Right lobe of liver (tissue), 6 donors: ENCODE measurements around the gene MKRN1. TPM values are rescaled to one million over a fixed set of nuclear protein-coding genes. Genes with fewer than 3 reads are reported as not detected.

Source experiments
- ATAC-seq, 4 donors: fragments of 200-7000 bp; cut with Tn5 transposase; one replicate each; pipeline ENCODE4 v1.9.1; 2020; ENCODE audit warnings: mild to moderate bottlenecking in 4 of 4, moderate library complexity in 4 of 4
- DNase-seq, 3 donors: peaks; one replicate each; pipeline ENCODE4 v3.0.0-alpha.2; 2020
- H3K27ac ChIP-seq, 3 donors: fragments of 200-600 bp; one replicate each; pipeline ENCODE4 v1.8.0; 2022
- H3K27me3 ChIP-seq, 2 donors: fragments of 200-600 bp; one replicate each; pipeline ENCODE4 v1.8.0; 2022
- H3K36me3 ChIP-seq, 4 donors: fragments of 200-600 bp; sonication (generic) in 1 of 4; one replicate each; pipeline versions ENCODE4 v1.5.1 to v1.8.0; 2017 to 2022; ENCODE audit warnings: control low read depth in 1 of 4
- H3K4me1 ChIP-seq, 4 donors: fragments of 200-600 bp; sonication (generic) in 1 of 4; one replicate each; pipeline versions ENCODE4 v1.5.1 to v1.8.0; 2017 to 2022; ENCODE audit warnings: control low read depth in 1 of 4
- H3K4me3 ChIP-seq, 3 donors: fragments of 200-600 bp; one replicate each; pipeline ENCODE4 v1.8.0; 2022
- H3K9me3 ChIP-seq, 4 donors: fragments of 200-600 bp; sonication (generic) in 1 of 4; one replicate each; pipeline versions ENCODE4 v1.5.1 to v1.8.0; 2017 to 2022; ENCODE audit warnings: control low read depth in 1 of 4
- CTCF ChIP-seq, 4 donors: fragments of 200-600 bp in 3 of 4; fragments of 450-650 bp in 1 of 4; IDR thresholded peaks; one replicate each; pipeline versions ENCODE4 v1.5.1 to v1.8.0; 2016 to 2022; ENCODE audit warnings: antibody characterized with exemption in 4 of 4, mild to moderate bottlenecking in 2 of 4
- POLR2A ChIP-seq: fragments of 450-650 bp; IDR thresholded peaks from one replicate; pipeline ENCODE4 v1.6.1; 2017; ENCODE audit warnings: antibody characterized with exemption, mild to moderate bottlenecking
- WGBS: methylation state at CpG from one replicate; pipeline ENCODE4 v1.1.6; 2018; ENCODE audit warnings: low coverage, low lambda C conversion rate; ENCODE audit not compliant: insufficient coverage; ENCODE audit errors: missing lambda C conversion rate; 5-methylcytosine and 5-hydroxymethylcytosine counted together
- intact Hi-C, 2 donors: fragments of 100-400 bp; cut with DNase I; formaldehyde crosslinking; loops; one replicate each; pipeline versions ENCODE4 v1.11.2 to v1.14.1; 2022
- total RNA-seq, 6 experiments: library from RNA; depleted of rRNA in 2 of 6; stranded (reverse); fragments of >200 nt in 2 of 6; fragmentation: NEBNext Ultra II Directional in 3 of 6; extraction: Animal tissue kit (Norgen Biotek cat#: 25700) in 3 of 6; gene quantifications; one replicate each; pipeline versions ENCODE4 v1.1.0 to v1.2.4, GENCODE V29; 2016 to 2023
- donor health status: DM: no; HTN: yes; CAD: no.
- donor health status: DM: no; HTN: no; CAD: no.
- donor health status: DM: no; HTN: no; CAD: no.
- donor health status: DM: no; HTN: yes; CAD: no.
- donor health status: DM: no; HTN: yes; CAD: no.

Gene MKRN1
- total RNA-seq, 6 experiments from 2014 or later: 27.0 to 49.3 (median 32.8) TPM

- Histone ChIP-seq H3K27ac (no peak overlapping the region), H3K36me3 (no peaks in the 10 kb centered on the region), H3K27me3 (no peaks in the 10 kb centered on the region), H3K4me3 (no peak overlapping the region), H3K9me3 (no peaks in the 10 kb centered on the region), H3K4me1 (no peaks in the 10 kb centered on the region)
- TF ChIP-seq POLR2A (no peak), CTCF (IDR thresholded peaks at IDR 0.05) (no peak)
- DNase-seq (no peak), ATAC-seq (peak in 1 of 4 donors; percentile 31)
- intact Hi-C loops: no loop called here
- 29% methylated on average over 7 of the region's 51 CpGs for WGBS
Measured at GRCh38 chr7:140435252-140435895, 43.9 kb downstream of the MKRN1 start.

- H3K9me3 ChIP-seq: no peaks in the 10 kb centered on the region
- H3K36me3 ChIP-seq: no peaks in the 10 kb centered on the region
- no peak for TF ChIP-seq CTCF (IDR thresholded peaks at IDR 0.05)
- no peak for TF ChIP-seq POLR2A
- no peak for ATAC-seq
- no peaks in the 10 kb centered on the region for H3K27me3 ChIP-seq
- H3K4me1 ChIP-seq: no peaks in the 10 kb centered on the region
- no peak overlapping the region for H3K4me3 ChIP-seq
- 86% methylated on average over 2 of the region's 3 CpGs for WGBS
- H3K27ac ChIP-seq: no peak overlapping the region
- intact Hi-C loops: no loop called here
- DNase-seq: no peak
Measured at GRCh38 chr7:140433396-140433795, 45.9 kb downstream of the MKRN1 start.

GRCh38 chr7:140426130-140426529, 53.2 kb downstream of the MKRN1 start:
- Histone ChIP-seq H3K4me1 (no peaks in the 10 kb centered on the region), H3K4me3 (no peak overlapping the region), H3K9me3 (no peaks in the 10 kb centered on the region), H3K27ac (no peak overlapping the region), H3K27me3 (no peaks in the 10 kb centered on the region), H3K36me3 (no peaks in the 10 kb centered on the region)
- 85% methylated on average over 3 of the region's 6 CpGs for WGBS
- TF ChIP-seq CTCF (IDR thresholded peaks at IDR 0.05) (no peak), POLR2A (no peak)
- DNase-seq: no peak
- peak; percentile 24 to 70 (median 28) for ATAC-seq
- intact Hi-C loops: no loop called here

GRCh38 chr7:140425718-140426117, 53.6 kb downstream of the MKRN1 start:
- H3K27ac ChIP-seq: no peak overlapping the region
- H3K9me3 ChIP-seq: no peaks in the 10 kb centered on the region
- no peak overlapping the region for H3K4me3 ChIP-seq
- H3K36me3 ChIP-seq: no peaks in the 10 kb centered on the region
- no peaks in the 10 kb centered on the region for H3K4me1 ChIP-seq
- intact Hi-C loops: no loop called here
- ATAC-seq: peak; percentile 38 to 62 (median 47)
- WGBS: 74% methylated on average over 6 of the region's 12 CpGs
- DNase-seq: no peak
- H3K27me3 ChIP-seq: no peaks in the 10 kb centered on the region
- TF ChIP-seq POLR2A: no peak
- no peak for TF ChIP-seq CTCF (IDR thresholded peaks at IDR 0.05)
